Activated B cell treated with CpG ODN at 0.5 μM for 24 hours (primary cell): ENCODE results near the gene AKNA. TPM values are rescaled to one million over a fixed set of nuclear protein-coding genes. Genes with fewer than 3 reads are reported as not detected.

Source experiments
- ATAC-seq: fragments of 200-7000 bp; cut with Tn5 transposase; one replicate; pipeline ENCODE4 v1.10.0; 2021; ENCODE audit warnings: low read depth, mild to moderate bottlenecking, moderate library complexity
- CTCF ChIA-PET: fragments of 350-600 bp; sonication (Branson Sonifier 250); formaldehyde crosslinking; loops from one replicate; lab custom pipeline; 2021; ENCODE audit warnings: antibody characterized with exemption; lab: Charles Lee
- POLR2A ChIA-PET: fragments of 350-600 bp; sonication (Branson Sonifier 250); formaldehyde crosslinking; loops from one replicate; lab custom pipeline; 2021; ENCODE audit warnings: antibody characterized with exemption; lab: Charles Lee
- DNase-seq: peaks from one replicate; pipeline ENCODE4 v3.0.0; 2022
- H3K27ac Mint-ChIP-seq: one replicate; pipeline ENCODE4 v1.8.0; 2020; ENCODE audit warnings: mixed read lengths
- H3K27me3 Mint-ChIP-seq: one replicate; pipeline ENCODE4 v1.8.0; 2021; ENCODE audit warnings: mixed read lengths
- H3K36me3 Mint-ChIP-seq: one replicate; pipeline ENCODE4 v1.8.0; 2021; ENCODE audit warnings: low read depth, mixed read lengths
- H3K4me1 Mint-ChIP-seq: one replicate; pipeline ENCODE4 v1.8.0; 2021; ENCODE audit warnings: mixed read lengths
- H3K4me3 Mint-ChIP-seq: one replicate; pipeline ENCODE4 v1.8.0; 2020; ENCODE audit warnings: mild to moderate bottlenecking, mixed read lengths
- H3K9me3 Mint-ChIP-seq: one replicate; pipeline ENCODE4 v1.8.0; 2020; ENCODE audit warnings: mixed read lengths
- CTCF ChIP-seq: fragments of 200-600 bp; IDR thresholded peaks from one replicate; pipeline ENCODE4 v1.8.0; 2022; ENCODE audit warnings: antibody characterized with exemption, mild to moderate bottlenecking
- intact Hi-C: fragments of 100-400 bp; cut with micrococcal nuclease; formaldehyde crosslinking; loops from one replicate; pipeline ENCODE4 v1.15.1; 2024
- total RNA-seq: library from RNA; stranded (reverse); gene quantifications from 2 replicates; pipeline ENCODE4 v1.2.3, GENCODE V29; 2022

Gene AKNA
- total RNA-seq, 1 donor from 2014 or later = 322 TPM

GRCh38 chr9:114372921-114373448 is 14.8 kb downstream of the AKNA start:
- H3K4me3 Mint-ChIP-seq = peak overlapping the region; percentile 72
- DNase-seq (peak; percentile 78), ATAC-seq (peak; percentile 94)
- H3K9me3 Mint-ChIP-seq = no peaks in the 10 kb centered on the region
- no peaks in the 10 kb centered on the region for H3K27me3 Mint-ChIP-seq
- TF ChIP-seq CTCF = no peak
- POLR2A ChIA-PET = interaction anchor here (0.5 to 15.2 kb wide), 25 partner anchors 9 to 960 kb away, joined by 3 to 913 read pairs (median 5); partner anchors contain the start of genes AKNA and ATP6V1G1
- peaks cover 83% of the 10 kb centered on the region for H3K36me3 Mint-ChIP-seq
- intact Hi-C loops = loop anchor here (1.0 to 2.0 kb wide), 5 partner anchors 9 to 34 kb away; no protein-coding TSS in a partner anchor
- H3K4me1 Mint-ChIP-seq = peaks cover 92% of the 10 kb centered on the region
- CTCF ChIA-PET = interaction anchor here (1.2 to 3.6 kb wide), 5 partner anchors 10 to 32 kb away, joined by 4 to 46 read pairs (median 5); partner anchors contain the start of gene AKNA
- peak overlapping the region; percentile 98 for H3K27ac Mint-ChIP-seq

GRCh38 chr9:114371973-114372917 is 15.5 kb downstream of the AKNA start:
- TF ChIP-seq CTCF = no peak
- DNase-seq = no peak
- Mint-ChIP-seq H3K4me1 (peaks cover 93% of the 10 kb centered on the region), H3K27ac (peak overlapping the region; percentile 98), H3K36me3 (peaks cover 83% of the 10 kb centered on the region), H3K4me3 (peak overlapping the region; percentile 44), H3K9me3 (no peaks in the 10 kb centered on the region), H3K27me3 (no peaks in the 10 kb centered on the region)
- intact Hi-C loops = loop anchor here (2.0 kb wide), 1 partner anchor 33 kb away; no protein-coding TSS in a partner anchor
- CTCF ChIA-PET = interaction anchor here (1.2 to 3.6 kb wide), 5 partner anchors 9 to 33 kb away, joined by 4 to 46 read pairs (median 5); partner anchors contain the start of gene AKNA
- peak; percentile 7 for ATAC-seq
- POLR2A ChIA-PET = interaction anchor here (0.5 to 15.2 kb wide), 24 partner anchors 9 to 959 kb away, joined by 3 to 913 read pairs (median 6); partner anchors contain the start of genes AKNA and ATP6V1G1

- CTCF ChIA-PET = interaction anchor here (3.6 kb wide), 1 partner anchor 13 kb away, joined by 46 read pairs; the partner anchor contains the start of gene AKNA
- Mint-ChIP-seq H3K27ac (peak overlapping the region; percentile 98), H3K27me3 (no peaks in the 10 kb centered on the region), H3K9me3 (no peaks in the 10 kb centered on the region), H3K36me3 (peaks cover 83% of the 10 kb centered on the region), H3K4me3 (peak overlapping the region; percentile 17), H3K4me1 (peaks cover 94% of the 10 kb centered on the region)
- intact Hi-C loops = no loop called here
- POLR2A ChIA-PET = interaction anchor here (1.3 to 15.2 kb wide), 4 partner anchors 8 to 220 kb away, joined by 4 to 913 read pairs (median 24); partner anchors contain the start of gene AKNA
- no peak for ATAC-seq
- no peak for DNase-seq
- no peak for TF ChIP-seq CTCF
Measured at GRCh38 chr9:114371343-114371944, 16.3 kb downstream of the AKNA start.

- ATAC-seq (no peak), DNase-seq (no peak)
- peaks cover 84% of the 10 kb centered on the region for H3K36me3 Mint-ChIP-seq
- ChIA-PET CTCF (interaction anchor here (3.6 kb wide), 1 partner anchor 14 kb away, joined by 46 read pairs; the partner anchor contains the start of gene AKNA), POLR2A (interaction anchor here (1.3 to 15.2 kb wide), 3 partner anchors 7 to 22 kb away, joined by 7 to 913 read pairs (median 42); partner anchors contain the start of gene AKNA)
- peak overlapping the region; percentile 98 for H3K27ac Mint-ChIP-seq
- peak overlapping the region; percentile 21 for H3K4me3 Mint-ChIP-seq
- H3K9me3 Mint-ChIP-seq = no peaks in the 10 kb centered on the region
- intact Hi-C loops = no loop called here
- peaks cover 98% of the 10 kb centered on the region for H3K4me1 Mint-ChIP-seq
- no peaks in the 10 kb centered on the region for H3K27me3 Mint-ChIP-seq
- no peak for TF ChIP-seq CTCF
Measured at GRCh38 chr9:114370968-114371320, 16.8 kb downstream of the AKNA start.
